HG02798 (cell line): Measurements from ENCODE around the gene SPTLC2.
A peak's percentile ranks its signal among the peaks of the same experiment; 100 is the strongest.
"Not testable (repeated sequence)": the region's sequence is repeated elsewhere in the genome, so short reads cannot be mapped to it uniquely, and the experiment has no call there.

Experiments
- ATAC-seq: cut with Tn5 transposase; IDR thresholded peaks from one replicate; pipeline ENCODE4 v1.9.1; 2021; ENCODE audit warnings: mild to moderate bottlenecking; ENCODE audit not compliant: unreplicated experiment, poor library complexity

SPTLC2 gene

GRCh38 chr14:77554816-77555599, 61.4 kb downstream of the SPTLC2 start:
- ATAC-seq = peak; percentile 16

GRCh38 chr14:77554207-77554606, 62.2 kb downstream of the SPTLC2 start:
- peak; percentile 59 for ATAC-seq

- no peak for ATAC-seq
Measured at GRCh38 chr14:77549451-77549850, 67.0 kb downstream of the SPTLC2 start.

GRCh38 chr14:77547512-77548180, 68.8 kb downstream of the SPTLC2 start:
- no peak for ATAC-seq

GRCh38 chr14:77545171-77545570, 71.3 kb downstream of the SPTLC2 start:
- ATAC-seq = not testable (repeated sequence)

GRCh38 chr14:77544571-77544970, 71.9 kb downstream of the SPTLC2 start:
- ATAC-seq = no peak

- no peak for ATAC-seq
Measured at GRCh38 chr14:77543637-77544334, 72.7 kb downstream of the SPTLC2 start.

GRCh38 chr14:77543240-77543551, 73.2 kb downstream of the SPTLC2 start:
- ATAC-seq = no peak

- no peak for ATAC-seq
Measured at GRCh38 chr14:77542421-77543239, 73.8 kb downstream of the SPTLC2 start.

- no peak for ATAC-seq
Measured at GRCh38 chr14:77541905-77542304, 74.5 kb downstream of the SPTLC2 start.

GRCh38 chr14:77536951-77537350, 79.5 kb downstream of the SPTLC2 start:
- not testable (repeated sequence) for ATAC-seq

- no peak for ATAC-seq
Measured at GRCh38 chr14:77531071-77531470, 85.4 kb downstream of the SPTLC2 start.

- no peak for ATAC-seq
Measured at GRCh38 chr14:77529963-77530362, 86.5 kb downstream of the SPTLC2 start.

- no peak for ATAC-seq
Measured at GRCh38 chr14:77529213-77529612, 87.2 kb downstream of the SPTLC2 start.

- ATAC-seq = not testable (repeated sequence)
Measured at GRCh38 chr14:77528701-77529100, 87.7 kb downstream of the SPTLC2 start.

- ATAC-seq = no peak
Measured at GRCh38 chr14:77526266-77526665, 90.2 kb downstream of the SPTLC2 start.

- ATAC-seq = no peak
Measured at GRCh38 chr14:77524536-77524935, 91.9 kb downstream of the SPTLC2 start.

- no peak for ATAC-seq
Measured at GRCh38 chr14:77523109-77523508, 93.3 kb downstream of the SPTLC2 start.

- ATAC-seq = no peak
Measured at GRCh38 chr14:77520555-77520954, 95.9 kb downstream of the SPTLC2 start.

- ATAC-seq = no peak
Measured at GRCh38 chr14:77516126-77516525, 100.3 kb downstream of the SPTLC2 start.
